GM12864 (cell line): Measurements from ENCODE around the gene IGFBP4.

Experiments
- DNase-seq: peaks from one replicate; pipeline ENCODE4 v3.0.0-alpha.2; 2011; ENCODE audit warnings: low read depth
- H3K4me3 ChIP-seq: 2 replicates; pipeline ENCODE4 v1.5.1; 2011; ENCODE audit warnings: mild to moderate bottlenecking, low read depth, low read length, control low read depth
- TF ChIP-seq, protein P1 (sequence below): IDR thresholded peaks from 2 replicates; pipeline ENCODE4 v1.5.1; 2011; ENCODE audit warnings: low read depth, mild to moderate bottlenecking, moderate library complexity, low read length, control low read depth, inconsistent platforms; ENCODE audit errors: missing control alignments

Gene IGFBP4

DNA sequence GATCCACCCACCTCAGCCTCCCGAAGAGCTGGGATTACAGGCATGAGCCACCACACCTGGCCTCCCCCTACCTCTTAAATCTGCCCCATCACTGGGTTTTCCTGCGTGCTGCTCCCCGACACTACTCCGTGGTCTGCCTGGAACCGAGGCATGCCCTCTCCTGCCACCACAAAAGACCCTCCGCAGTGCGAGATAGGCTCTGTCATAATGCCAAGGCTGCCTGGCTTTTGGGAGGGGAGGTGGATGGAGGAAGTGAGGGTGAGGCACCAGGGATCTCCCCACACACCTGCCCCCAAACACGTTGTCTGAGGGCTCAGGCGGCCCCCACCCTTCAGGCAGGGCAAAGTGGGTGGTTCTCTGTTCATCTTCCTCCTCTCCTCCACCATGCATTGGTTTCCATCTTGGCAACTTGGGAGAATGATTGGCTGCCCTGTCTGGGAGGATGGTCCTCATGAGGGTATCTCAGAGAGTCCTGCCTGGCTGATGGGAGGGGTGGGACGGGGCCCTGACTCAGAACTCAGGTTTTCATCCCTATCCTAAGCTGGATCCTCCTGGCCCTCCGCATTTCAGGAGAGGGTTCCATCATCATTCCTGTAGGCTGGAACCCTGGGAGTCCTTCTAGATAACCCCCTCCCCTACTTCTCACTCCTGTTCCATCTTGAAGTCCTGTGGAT lies 23.2 kb downstream of the IGFBP4 start:
- no peak overlapping the region for H3K4me3 ChIP-seq
- TF ChIP-seq, protein P1, sequence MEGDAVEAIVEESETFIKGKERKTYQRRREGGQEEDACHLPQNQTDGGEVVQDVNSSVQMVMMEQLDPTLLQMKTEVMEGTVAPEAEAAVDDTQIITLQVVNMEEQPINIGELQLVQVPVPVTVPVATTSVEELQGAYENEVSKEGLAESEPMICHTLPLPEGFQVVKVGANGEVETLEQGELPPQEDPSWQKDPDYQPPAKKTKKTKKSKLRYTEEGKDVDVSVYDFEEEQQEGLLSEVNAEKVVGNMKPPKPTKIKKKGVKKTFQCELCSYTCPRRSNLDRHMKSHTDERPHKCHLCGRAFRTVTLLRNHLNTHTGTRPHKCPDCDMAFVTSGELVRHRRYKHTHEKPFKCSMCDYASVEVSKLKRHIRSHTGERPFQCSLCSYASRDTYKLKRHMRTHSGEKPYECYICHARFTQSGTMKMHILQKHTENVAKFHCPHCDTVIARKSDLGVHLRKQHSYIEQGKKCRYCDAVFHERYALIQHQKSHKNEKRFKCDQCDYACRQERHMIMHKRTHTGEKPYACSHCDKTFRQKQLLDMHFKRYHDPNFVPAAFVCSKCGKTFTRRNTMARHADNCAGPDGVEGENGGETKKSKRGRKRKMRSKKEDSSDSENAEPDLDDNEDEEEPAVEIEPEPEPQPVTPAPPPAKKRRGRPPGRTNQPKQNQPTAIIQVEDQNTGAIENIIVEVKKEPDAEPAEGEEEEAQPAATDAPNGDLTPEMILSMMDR: no peak
- no peak for DNase-seq

DNA sequence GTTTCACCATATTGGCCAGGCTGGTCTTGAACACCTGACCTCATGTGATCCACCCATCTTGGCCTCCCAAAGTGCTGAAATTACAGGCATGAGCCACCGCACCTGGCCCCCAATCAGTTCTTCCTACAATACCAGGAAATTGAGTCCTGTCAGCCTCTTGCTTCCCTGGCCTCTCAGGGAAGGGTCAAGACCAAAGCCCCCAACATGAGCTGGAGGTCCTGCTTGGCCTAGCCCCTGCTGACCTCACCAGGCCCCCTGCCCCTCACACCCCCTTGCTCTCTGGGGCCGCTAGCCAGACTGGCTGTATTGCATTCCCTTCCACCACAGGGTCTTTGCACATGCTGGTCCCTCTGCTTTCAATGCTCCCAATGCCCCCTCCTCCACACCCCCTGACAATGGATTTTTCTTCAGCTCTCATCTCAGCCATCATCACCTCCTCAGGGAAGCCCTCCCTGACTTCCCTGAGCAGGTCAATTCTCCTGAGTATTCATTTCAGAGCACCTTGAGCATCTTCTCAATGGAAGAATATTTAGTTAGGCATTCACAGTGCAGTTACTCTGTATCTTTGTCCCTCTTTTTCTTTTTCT lies 24.1 kb downstream of the IGFBP4 start:
- H3K4me3 ChIP-seq: no peak overlapping the region
- TF ChIP-seq, protein P1: no peak
- no peak for DNase-seq

DNA sequence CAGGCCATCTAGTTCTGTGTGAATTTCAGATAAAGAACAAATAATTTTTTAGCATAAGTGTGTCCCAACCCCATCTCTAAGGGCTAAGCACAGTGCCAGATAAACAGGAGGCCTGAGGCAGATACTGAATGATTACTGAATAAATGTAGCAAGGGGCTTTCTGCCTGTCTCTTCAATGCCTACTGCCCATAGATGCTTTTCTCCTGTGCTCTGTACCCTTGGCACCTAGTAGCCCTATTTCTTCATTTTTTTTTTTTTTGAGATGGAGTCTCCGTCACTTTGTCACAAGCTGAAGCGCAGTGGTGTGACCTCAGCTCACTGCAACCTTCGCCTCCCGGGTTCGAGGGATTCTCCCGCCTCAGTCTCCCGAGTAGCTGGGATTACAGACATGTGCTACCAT lies 25.3 kb downstream of the IGFBP4 start:
- no peak for DNase-seq
- TF ChIP-seq, protein P1: no peak
- no peak overlapping the region for H3K4me3 ChIP-seq

DNA sequence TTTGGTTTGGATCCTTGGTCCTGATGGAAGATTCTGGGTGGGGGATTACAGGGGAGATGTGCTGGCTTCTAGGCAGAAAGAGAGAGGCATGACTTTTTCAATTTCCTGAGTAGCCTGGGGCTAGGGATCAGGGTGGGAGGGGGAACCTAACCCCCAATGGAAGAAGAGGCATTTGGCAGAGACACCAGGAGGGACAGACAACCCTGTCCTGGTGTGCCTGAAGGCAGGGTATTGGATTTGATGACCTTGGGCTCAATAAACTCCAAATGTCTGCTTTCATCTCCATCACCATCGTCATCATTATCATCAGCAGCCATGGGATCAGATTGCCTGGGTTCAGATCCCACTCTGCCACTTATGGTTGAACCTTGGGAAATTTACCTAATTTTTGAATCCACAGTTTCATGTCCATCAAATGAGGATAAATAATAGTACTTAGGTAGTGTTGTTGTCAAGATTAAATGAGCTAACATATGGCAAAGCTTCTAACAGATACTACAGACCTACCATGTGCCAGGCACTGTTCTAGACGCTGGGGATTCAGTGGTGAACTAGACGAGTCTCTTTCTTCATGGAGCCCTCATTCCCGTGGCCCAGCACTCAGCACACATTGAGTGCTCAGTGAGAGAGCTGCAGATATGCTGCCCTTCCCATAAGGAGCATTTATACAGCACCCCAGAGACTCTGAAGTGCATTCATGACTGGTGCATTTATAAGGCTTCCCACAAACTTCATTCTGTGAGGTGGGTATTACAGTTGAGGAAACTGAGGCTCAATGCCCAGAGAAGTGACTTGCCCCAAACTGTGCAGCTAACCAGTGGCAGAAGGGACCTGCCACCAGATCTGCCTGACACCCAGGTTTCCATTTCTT lies 26.8 kb downstream of the IGFBP4 start:
- DNase-seq: no peak
- H3K4me3 ChIP-seq: no peak overlapping the region
- TF ChIP-seq, protein P1: no peak

DNA sequence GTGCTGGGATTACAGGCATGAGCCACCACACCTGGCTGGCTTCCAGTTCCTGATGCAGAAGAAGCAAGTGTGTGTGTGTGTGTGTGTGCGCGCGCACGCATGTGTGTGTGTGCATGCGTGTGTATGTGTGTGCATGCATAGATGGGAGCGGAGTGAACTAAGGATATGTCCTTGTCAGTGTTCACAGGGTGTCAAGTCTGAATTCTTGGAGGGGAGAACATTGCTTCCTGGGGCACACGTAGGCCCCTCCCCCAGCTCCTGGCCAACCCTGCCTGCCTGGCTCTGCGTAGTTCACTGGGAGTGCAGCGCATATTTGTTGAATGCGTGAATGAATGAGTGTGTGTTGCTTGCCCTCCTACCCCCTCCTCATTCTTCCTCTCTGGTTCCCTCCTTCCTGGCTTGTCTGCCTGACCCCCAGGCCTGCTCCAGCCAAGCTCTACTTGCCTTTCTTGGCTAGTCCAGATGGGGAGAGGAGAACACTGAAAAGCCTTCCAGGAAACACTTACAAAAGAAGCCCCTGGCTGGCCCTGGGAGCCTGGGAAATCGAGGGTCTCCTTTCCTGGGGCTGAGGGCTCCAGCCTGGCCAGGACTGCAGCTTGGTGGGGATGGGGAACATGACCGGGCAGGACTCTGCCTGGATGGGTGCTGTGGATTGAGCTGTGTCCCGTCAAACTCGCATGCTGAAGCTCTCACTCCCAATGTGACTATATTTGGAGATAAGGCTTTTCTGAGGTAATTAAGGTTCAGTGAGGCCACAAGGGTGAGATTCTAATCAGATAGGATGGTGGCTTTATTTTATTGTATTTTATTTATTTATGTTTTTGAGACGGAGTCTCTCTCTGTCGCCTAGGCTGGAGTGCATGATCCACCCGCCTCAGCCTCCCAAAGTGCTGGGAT lies 27.9 kb downstream of the IGFBP4 start:
- no peak for DNase-seq
- H3K4me3 ChIP-seq: no peak overlapping the region
- TF ChIP-seq, protein P1: no peak
